ENCODE measurements around the gene KCNQ1OT1.

GRCh38 chr11:2724653-2725367 lies 25.0 kb upstream of the KCNQ1OT1 start:
- TF ChIP-seq CTCF (IDR thresholded peaks at IDR 0.05), result no peak
- TF ChIP-seq POLR2AphosphoS5 (IDR thresholded peaks at IDR 0.05), result no peak
- no peak for TF ChIP-seq POLR2A (IDR thresholded peaks at IDR 0.05)
